ENCODE results near the gene PSME2.

Gene PSME2

GRCh38 chr14:24151404-24152080, 5.1 kb upstream of the PSME2 start:
- DNase-seq (ENCODE audit: low read depth in 2 of 2) = no peak

- DNase-seq (ENCODE audit: low read depth in 2 of 2) = no peak
Measured at GRCh38 chr14:24150993-24151392, 4.6 kb upstream of the PSME2 start.

GRCh38 chr14:24150567-24150966, 4.2 kb upstream of the PSME2 start:
- no peak for DNase-seq (ENCODE audit: low read depth in 2 of 2)

- no peak for DNase-seq (ENCODE audit: low read depth in 2 of 2)
Measured at GRCh38 chr14:24150061-24150460, 3.7 kb upstream of the PSME2 start.

GRCh38 chr14:24149302-24149969, 3.0 kb upstream of the PSME2 start:
- DNase-seq (ENCODE audit: low read depth in 2 of 2) = no peak

GRCh38 chr14:24147761-24148428, 1.5 kb upstream of the PSME2 start:
- DNase-seq (ENCODE audit: low read depth in 2 of 2) = no peak

GRCh38 chr14:24146978-24147760, 759 bp upstream of the PSME2 start, which contains the start of gene RNF31:
Gene RNF31, plus strand, starts transcription at chr14:24147498. Its CDS starts 201 bp downstream, at chr14:24147699.
- peak; percentile 95 for DNase-seq (ENCODE audit: low read depth in 2 of 2)

GRCh38 chr14:24145690-24146452, 539 bp downstream of the PSME2 start:
- DNase-seq (ENCODE audit: low read depth in 2 of 2) = no peak

- no peak for DNase-seq (ENCODE audit: low read depth in 2 of 2)
Measured at GRCh38 chr14:24145219-24145618, 1.2 kb downstream of the PSME2 start.

GRCh38 chr14:24144451-24144850, 2.0 kb downstream of the PSME2 start:
- DNase-seq (ENCODE audit: low read depth in 2 of 2) = no peak

- DNase-seq (ENCODE audit: low read depth in 2 of 2) = no peak
Measured at GRCh38 chr14:24143511-24143910, 2.9 kb downstream of the PSME2 start.

GRCh38 chr14:24141097-24141880, 5.1 kb downstream of the PSME2 start, which contains the start of gene EMC9:
Gene EMC9, minus strand, starts transcription at chr14:24141591. Its CDS starts 287 bp downstream, at chr14:24141304.
- DNase-seq (ENCODE audit: low read depth in 2 of 2) = peak; percentile 99

GRCh38 chr14:24139272-24139934, 7.0 kb downstream of the PSME2 start:
- no peak for DNase-seq (ENCODE audit: low read depth in 2 of 2)

- no peak for DNase-seq (ENCODE audit: low read depth in 2 of 2)
Measured at GRCh38 chr14:24138396-24139271, 7.8 kb downstream of the PSME2 start.

GRCh38 chr14:24137529-24138395, 8.6 kb downstream of the PSME2 start:
- no peak for DNase-seq (ENCODE audit: low read depth in 2 of 2)

GRCh38 chr14:24136684-24137528, 9.5 kb downstream of the PSME2 start:
- DNase-seq (ENCODE audit: low read depth in 2 of 2) = no peak
